Stimulated activated CD8-positive, alpha-beta memory T cell treated with anti-CD3 and anti-CD28 coated beads, Interleukin-4, amount 100 ng/mL, for 4 hours (primary cell): ENCODE results near the gene TCF7L2.
"Not testable (repeated sequence)": the region's sequence is repeated elsewhere in the genome, so short reads cannot be mapped to it uniquely, and the experiment has no call there.

ENCODE experiments used
- DNase-seq, 2 donors: peaks; one replicate each; pipeline ENCODE4 v3.0.0-alpha.2; 2020; ENCODE audit warnings: low read depth in 2 of 2, low spot score in 1 of 2

TCF7L2 gene

GRCh38 chr10:113089551-113089950 lies 139.5 kb downstream of the TCF7L2 start:
- DNase-seq = no peak

DNA sequence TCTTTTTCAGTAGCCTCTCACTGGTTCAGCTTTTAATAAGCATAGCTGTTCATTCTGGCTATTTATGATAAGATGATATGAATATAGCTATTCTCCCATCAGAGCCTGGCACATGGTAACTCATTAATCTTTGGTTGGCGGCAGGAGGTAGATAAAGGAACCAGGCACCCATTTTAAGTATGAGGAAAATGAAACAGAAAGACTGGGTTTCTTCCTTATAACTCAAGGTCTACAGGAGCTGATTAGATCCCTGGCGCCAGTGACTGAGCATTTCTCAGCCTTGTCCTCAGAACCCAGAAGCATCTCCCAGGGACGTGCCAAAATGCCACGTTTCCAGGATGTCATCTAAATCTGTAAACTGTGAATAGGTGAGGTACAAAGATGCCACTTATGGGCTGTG lies 141.9 kb downstream of the TCF7L2 start:
- DNase-seq = no peak

GRCh38 chr10:113093188-113094113 lies 143.4 kb downstream of the TCF7L2 start:
- DNase-seq = no peak

GRCh38 chr10:113094114-113094486 lies 144.1 kb downstream of the TCF7L2 start:
- no peak for DNase-seq

DNA sequence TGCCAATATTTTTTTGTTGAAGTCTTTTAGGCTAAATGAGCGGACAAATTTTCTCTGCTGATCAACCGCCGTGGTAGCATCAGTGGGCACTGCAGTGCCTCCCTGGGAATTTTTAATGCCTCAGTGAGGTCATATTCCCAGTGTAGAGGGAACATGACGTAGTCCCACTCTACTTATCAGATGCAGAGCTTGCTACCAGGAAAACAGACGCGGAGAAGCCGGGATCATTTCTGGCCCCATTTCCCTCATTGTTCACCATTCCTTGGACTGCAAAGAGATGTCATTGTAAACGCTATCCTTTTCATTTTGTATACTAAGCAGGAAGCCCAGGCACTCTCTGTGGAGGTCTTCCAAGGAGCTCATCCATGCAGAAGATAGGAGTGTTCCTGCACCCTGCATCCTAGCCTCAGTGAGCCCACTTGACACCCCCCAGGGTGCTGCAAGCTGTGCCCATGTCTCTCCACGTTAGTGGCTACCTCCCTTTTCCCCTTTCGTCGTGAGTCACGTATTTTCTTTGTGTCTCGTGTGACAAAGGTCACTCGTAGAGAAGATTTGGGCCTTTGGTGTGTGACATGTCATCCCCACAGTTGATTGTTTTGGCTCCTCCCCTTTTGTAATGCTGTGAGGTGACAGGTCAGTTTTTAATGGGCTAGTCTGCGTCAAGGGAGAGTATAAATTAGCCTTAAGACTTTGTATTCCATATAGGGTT lies 145.5 kb downstream of the TCF7L2 start:
- DNase-seq = no peak

DNA sequence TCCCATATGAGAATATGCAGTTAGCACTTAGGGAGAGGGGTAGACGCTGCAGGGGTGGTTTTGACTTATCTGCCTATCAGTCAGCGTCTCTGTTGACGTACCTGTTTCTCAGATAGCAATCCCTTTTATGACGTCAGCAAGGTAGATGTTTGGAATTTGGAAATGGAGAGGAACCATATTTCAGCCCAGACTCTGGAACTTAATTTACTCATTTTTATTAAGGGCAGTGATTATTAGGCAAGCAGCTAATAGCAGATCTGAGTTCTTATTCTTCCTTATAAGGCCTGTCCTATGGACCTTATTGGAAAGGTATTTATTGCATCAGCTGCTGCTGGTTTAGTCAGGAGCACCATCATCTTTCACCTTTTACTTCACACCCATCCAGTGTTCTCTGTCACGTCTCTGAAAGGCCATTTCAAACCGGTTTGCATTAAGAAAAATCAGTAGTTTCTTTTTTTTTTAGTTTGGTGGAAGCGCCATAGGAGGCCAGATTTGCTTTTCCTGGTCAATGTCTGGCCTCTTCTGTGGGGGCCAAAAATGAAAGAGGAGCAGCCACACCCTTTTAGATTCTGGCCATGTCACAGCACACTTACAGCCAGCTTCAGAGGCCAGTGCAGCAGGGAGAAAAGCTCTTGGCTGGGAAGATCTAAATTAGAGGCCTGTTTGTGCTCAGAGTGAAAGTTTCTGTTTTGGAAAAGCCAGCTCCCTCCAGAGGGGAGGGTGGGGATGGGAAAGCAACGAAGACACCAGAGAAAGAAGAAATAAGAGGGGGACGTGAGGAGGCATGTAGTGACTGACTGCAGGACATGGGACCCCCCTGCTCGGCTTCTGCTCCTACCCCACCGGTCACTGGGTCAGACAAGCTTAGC lies 146.3 kb downstream of the TCF7L2 start:
- DNase-seq = no peak

DNA sequence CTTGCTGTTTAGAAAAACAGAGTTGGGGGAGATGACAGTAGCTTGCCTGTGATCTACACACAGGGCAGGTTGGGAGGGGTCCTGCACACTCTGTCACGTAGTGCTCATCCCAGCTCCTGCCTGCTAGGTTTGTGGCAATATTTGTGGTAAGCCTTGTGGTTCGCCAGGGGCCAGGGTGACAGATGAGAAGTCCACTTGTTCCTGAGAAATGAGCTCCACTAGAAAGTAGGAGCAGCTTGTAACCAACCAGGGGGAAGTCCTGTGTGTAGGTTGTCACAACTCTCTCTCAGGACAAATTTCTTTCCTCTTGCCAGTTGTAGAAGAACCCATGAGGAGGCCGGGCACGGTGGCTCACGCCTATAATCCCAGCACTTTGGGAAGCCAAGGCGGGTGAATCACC lies 147.0 kb downstream of the TCF7L2 start:
- DNase-seq = no peak

DNA sequence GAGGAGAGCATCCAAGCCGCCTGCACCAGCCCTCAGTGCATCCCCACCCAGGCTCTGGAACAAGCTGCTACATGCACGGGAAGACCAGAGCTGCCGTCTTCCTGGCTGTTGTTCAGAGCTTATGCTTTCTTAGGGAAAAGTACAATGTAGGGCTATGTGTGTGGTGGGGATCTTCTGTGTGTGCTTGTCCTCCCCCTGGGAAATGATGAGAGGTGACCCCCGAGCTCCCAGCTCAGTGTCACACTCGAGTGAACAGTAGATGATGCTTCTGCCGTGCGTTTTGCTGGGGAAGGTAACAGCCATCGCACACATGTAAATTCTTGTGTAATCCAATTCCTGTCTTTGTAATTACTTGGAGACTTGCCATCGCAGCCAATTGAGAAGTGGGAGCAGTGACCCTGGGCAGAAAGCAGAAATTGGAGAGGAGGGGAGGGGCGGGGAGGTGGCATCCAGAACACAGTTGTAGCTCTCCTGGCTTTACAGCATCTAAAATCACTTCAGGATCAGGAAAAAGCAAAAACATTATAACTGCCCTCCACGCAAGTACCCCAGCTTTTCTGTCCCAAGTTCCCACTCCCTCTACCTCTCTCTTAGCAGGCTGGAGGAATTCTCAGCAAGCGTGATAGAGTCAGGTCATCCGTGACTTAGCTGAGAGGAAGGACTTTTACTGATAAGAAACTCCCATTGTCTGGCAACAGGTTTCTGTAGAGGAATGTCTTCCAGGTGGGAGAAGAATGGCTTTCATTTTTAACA lies 149.6 kb downstream of the TCF7L2 start:
- no peak for DNase-seq

- no peak for DNase-seq
Measured at GRCh38 chr10:113100281-113100680, 150.2 kb downstream of the TCF7L2 start.

DNA sequence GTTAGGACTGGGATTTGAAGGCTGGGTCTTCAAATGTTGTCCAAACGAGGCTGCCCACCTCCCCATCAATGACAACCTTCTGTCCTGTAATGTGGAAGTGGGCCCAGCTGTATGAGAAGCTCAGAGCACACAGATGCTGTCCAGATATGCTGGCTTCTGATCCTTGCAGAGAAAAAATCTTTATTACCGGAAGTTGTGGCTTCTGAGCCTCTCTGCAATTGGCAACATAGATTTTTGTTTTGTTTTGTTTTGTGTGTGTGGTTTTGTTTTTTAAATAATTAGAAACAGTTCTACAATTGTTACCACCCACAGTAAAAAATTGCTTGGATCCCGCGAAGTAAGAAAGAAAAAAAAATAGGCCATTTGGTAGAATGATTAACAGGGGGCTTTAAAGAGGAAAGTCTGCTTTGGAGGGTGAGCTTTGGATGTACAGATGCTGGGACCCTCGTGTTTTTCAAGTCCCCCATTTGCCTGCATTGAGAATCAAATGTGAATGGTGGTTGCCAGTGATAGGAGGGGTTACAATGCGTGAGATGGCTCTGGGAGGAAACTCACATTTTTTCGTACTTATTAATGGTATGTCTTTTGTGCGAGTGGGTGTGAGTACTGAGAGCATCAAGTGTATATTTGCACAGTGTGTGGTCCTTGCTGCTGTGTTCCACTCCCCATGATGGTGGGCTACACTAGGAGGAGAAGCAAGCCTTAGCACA lies 153.2 kb downstream of the TCF7L2 start:
- DNase-seq = no peak

DNA sequence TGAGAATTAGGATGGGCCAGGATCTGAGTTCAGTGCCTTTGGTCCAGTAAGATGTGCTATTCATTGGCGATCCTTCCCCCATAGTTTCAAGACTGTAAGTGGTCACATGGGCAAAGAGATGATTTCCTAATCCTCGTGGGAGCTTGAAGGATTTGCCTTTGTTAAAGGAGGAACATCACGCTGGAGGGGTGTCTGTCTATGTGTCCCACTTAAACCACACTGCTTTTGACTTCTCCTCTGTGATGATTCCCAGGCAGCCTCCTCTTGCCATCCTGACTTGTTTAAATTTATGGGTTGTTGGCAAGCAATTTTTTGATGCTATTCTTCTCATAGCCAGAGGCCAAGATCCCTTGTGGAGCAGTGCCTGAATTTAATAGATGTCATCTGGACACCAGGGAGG lies 154.0 kb downstream of the TCF7L2 start:
- DNase-seq = no peak

GRCh38 chr10:113108194-113108835 lies 158.3 kb downstream of the TCF7L2 start:
- no peak for DNase-seq

DNA sequence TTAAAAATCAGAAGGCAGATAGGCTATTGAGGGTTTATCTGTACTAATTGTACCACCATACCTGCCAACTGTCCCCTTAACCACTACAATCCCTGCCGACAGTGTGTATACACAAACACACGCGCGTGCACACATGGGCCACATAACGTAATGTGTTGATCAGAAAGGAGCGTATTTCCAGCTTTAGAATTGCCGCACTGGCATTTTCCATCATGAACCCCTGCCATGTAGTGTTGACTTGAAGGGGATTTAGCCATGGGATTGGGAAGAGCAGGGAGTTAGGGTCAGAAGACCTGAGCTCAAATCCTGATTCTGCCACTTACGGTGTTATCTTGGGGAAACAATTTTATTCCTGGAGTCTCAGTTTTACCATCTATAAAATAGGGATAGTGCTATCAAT lies 158.9 kb downstream of the TCF7L2 start:
- no peak for DNase-seq

- DNase-seq = not testable (repeated sequence)
Measured at GRCh38 chr10:113109482-113109881, 159.4 kb downstream of the TCF7L2 start.

DNA sequence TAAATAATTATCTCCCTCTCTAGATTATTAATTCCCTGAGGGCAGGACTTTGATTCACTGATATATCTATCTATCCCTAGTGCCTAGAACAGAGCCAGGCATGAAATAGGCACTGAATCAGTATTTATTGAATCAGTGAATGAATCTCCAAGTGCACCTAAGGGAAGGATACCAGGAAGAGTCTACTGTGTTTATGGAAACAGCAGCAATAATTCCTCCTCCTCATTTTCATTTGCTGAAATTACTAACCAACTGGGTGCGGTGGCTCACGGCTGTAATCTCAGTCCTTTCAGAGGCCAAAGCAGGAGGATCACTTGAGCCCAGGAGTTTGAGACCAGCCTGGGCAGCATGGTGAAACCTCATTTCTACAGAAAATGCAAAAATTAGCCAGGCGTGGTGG lies 161.2 kb downstream of the TCF7L2 start:
- DNase-seq = no peak

DNA sequence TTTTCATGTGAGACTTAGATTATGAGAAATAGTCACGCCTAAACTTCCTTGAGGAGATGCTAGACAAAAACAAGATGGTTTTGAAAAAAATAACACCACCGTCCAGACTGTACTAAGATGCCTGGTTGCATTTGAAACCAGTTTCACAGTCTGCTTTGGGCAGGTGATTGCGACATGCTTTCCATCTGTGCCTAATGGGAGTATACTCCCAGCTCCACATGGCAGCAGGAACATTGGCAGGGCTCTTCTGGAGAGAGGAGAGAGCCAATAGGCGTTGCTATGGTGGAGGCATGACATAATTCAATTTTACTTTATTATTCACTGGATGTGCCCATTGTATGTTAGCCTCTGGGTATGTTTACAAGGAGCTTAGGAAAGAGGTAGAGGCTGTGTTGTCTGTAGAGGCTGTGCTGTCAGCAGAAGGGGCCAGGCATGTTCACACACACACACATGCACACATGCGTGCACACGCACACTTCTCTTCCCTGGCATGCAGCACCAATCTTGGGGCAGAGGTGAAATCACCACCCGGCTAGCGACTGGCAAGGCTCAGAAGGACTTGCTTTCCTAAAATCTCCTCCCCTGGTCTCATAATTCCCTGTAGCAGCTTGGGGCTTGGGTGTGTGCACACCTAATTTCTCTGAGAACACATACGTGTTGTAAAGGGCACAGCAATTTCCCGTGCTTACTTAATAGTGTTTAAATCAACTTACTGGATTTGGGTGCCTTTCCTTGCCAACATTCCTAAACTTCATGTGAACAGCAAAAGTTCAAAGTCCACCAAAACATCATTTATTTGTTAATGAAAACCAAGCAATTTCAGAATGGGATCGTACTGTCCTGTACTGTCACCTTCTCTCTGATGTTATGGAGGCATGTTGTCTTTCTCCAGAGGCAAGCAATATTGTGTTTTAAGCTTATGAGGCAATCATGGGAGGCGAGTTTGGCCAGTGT lies 162.1 kb downstream of the TCF7L2 start:
- DNase-seq = no peak

- DNase-seq = no peak
Measured at GRCh38 chr10:113113241-113113640, 163.2 kb downstream of the TCF7L2 start.

- no peak for DNase-seq
Measured at GRCh38 chr10:113113918-113114317, 163.9 kb downstream of the TCF7L2 start.

GRCh38 chr10:113115556-113115955 lies 165.5 kb downstream of the TCF7L2 start:
- DNase-seq = no peak
